Measurements from ENCODE around the gene COMMD9. TPM values are rescaled to one million over a fixed set of nuclear protein-coding genes. Genes with fewer than 3 reads are reported as not detected.

COMMD9 gene
- total RNA-seq, 1 donor from 2014 or later: 52.5 TPM

DNA sequence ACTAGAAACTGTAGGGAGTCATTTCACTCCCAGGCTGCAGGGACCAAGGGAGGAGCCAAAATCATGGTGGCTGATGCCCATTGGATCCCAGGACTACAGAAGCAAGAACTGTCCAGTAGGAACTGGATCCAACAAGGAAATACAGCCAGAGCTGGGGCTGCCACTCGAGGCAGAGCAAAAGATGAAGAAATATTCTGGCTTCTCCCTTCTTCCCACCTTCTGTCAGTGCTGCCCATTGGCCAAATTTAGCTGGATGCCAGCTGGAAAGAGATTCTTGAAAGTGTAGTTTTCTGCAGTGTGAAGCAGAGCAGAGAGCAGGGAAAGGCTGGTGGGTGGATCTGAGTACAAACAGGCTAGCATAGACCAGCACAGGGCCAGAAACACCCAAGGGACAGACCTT, 45.6 kb downstream of the COMMD9 start:
- no peak overlapping the region for H3K27ac Mint-ChIP-seq (ENCODE audit: unreplicated experiment)
- peaks cover 1% of the 10 kb centered on the region for H3K36me3 Mint-ChIP-seq (ENCODE audit: low read depth)
- peaks cover 6% of the 10 kb centered on the region for H3K27me3 Mint-ChIP-seq (ENCODE audit: low read depth)
- TF ChIP-seq, protein P1, sequence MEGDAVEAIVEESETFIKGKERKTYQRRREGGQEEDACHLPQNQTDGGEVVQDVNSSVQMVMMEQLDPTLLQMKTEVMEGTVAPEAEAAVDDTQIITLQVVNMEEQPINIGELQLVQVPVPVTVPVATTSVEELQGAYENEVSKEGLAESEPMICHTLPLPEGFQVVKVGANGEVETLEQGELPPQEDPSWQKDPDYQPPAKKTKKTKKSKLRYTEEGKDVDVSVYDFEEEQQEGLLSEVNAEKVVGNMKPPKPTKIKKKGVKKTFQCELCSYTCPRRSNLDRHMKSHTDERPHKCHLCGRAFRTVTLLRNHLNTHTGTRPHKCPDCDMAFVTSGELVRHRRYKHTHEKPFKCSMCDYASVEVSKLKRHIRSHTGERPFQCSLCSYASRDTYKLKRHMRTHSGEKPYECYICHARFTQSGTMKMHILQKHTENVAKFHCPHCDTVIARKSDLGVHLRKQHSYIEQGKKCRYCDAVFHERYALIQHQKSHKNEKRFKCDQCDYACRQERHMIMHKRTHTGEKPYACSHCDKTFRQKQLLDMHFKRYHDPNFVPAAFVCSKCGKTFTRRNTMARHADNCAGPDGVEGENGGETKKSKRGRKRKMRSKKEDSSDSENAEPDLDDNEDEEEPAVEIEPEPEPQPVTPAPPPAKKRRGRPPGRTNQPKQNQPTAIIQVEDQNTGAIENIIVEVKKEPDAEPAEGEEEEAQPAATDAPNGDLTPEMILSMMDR (IDR thresholded peaks at IDR 0.05): no peak
- H3K4me1 Mint-ChIP-seq (ENCODE audit: low read depth): peaks cover 1% of the 10 kb centered on the region
- no peak for DNase-seq (ENCODE audit: low spot score)
- H3K4me3 Mint-ChIP-seq (ENCODE audit: unreplicated experiment): no peak overlapping the region
- H3K9me3 Mint-ChIP-seq (ENCODE audit: low read depth): peaks cover 4% of the 10 kb centered on the region

DNA sequence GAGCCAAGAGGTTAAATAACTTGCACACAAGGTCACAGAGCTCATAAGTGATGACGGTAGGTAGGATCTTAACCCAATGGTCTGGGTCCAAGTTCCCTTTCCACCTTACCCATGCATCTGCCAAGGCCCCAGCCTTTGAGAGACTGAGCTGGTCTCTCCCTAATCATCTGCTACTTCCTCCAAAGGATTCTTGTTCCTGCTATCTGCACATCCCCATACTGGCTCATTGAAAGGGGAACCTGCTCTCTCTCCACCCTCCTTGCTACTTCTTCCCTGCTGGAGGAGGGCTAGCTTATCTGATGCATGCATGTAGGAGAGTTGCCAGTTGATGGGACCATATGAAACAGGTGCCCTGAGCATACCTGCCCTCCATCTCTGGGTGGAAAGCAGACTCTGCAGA, 47.7 kb downstream of the COMMD9 start:
- TF ChIP-seq, protein P1 (IDR thresholded peaks at IDR 0.05): no peak
- H3K4me1 Mint-ChIP-seq (ENCODE audit: low read depth): no peaks in the 10 kb centered on the region
- H3K27ac Mint-ChIP-seq (ENCODE audit: unreplicated experiment): no peak overlapping the region
- peaks cover 4% of the 10 kb centered on the region for H3K9me3 Mint-ChIP-seq (ENCODE audit: low read depth)
- DNase-seq (ENCODE audit: low spot score): no peak
- peaks cover 1% of the 10 kb centered on the region for H3K36me3 Mint-ChIP-seq (ENCODE audit: low read depth)
- no peak overlapping the region for H3K4me3 Mint-ChIP-seq (ENCODE audit: unreplicated experiment)
- no peaks in the 10 kb centered on the region for H3K27me3 Mint-ChIP-seq (ENCODE audit: low read depth)

DNA sequence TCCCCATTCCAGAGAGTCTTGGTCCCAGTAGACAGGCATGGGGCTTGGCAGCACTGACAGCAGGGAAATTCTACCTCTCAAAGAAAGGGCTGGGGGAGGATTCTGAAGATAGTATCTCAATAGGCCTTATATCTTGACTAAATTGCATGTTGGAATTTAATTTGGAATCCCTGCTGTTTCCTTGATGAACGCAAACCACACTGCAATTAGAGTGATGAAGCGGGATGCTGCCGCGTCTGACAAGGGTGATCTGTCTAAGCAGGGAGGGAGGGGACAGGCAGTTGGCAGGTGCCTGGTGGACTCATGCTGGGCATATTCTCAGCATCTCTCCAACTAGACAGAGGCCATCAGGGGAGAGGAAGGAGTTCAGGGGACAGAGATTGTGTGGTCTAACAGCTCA, 48.4 kb downstream of the COMMD9 start:
- Mint-ChIP-seq H3K27ac (ENCODE audit: unreplicated experiment) (no peak overlapping the region), H3K36me3 (ENCODE audit: low read depth) (peaks cover 1% of the 10 kb centered on the region), H3K9me3 (ENCODE audit: low read depth) (peaks cover 4% of the 10 kb centered on the region), H3K4me3 (ENCODE audit: unreplicated experiment) (no peak overlapping the region), H3K4me1 (ENCODE audit: low read depth) (peaks cover under 1% of the 10 kb centered on the region), H3K27me3 (ENCODE audit: low read depth) (no peaks in the 10 kb centered on the region)
- TF ChIP-seq, protein P1 (IDR thresholded peaks at IDR 0.05): no peak
- no peak for DNase-seq (ENCODE audit: low spot score)

DNA sequence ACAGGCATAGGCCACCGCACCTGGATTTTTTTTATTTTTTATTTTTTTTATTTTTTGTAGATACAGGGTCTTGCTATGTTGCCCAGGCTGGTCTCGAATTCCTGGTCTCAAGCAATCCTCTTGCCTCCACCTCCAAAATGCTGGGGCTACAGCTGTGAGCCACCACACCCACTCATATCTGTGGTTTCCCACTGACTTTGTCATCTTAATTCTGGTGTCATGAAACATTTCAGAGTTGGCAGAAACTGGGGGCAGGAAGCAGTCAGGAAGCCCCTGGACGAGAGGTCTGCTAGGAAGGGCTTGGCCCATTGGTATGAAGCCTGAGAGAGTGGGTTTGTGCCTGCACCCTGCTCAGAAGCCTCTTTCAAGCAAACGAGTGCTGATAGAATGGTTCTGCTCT, 49.1 kb downstream of the COMMD9 start:
- Mint-ChIP-seq H3K27ac (ENCODE audit: unreplicated experiment) (no peak overlapping the region), H3K9me3 (ENCODE audit: low read depth) (peaks cover 4% of the 10 kb centered on the region), H3K36me3 (ENCODE audit: low read depth) (peaks cover 1% of the 10 kb centered on the region), H3K27me3 (ENCODE audit: low read depth) (no peaks in the 10 kb centered on the region), H3K4me1 (ENCODE audit: low read depth) (peaks cover 5% of the 10 kb centered on the region), H3K4me3 (ENCODE audit: unreplicated experiment) (no peak overlapping the region)
- TF ChIP-seq, protein P1 (IDR thresholded peaks at IDR 0.05): no peak
- no peak for DNase-seq (ENCODE audit: low spot score)

DNA sequence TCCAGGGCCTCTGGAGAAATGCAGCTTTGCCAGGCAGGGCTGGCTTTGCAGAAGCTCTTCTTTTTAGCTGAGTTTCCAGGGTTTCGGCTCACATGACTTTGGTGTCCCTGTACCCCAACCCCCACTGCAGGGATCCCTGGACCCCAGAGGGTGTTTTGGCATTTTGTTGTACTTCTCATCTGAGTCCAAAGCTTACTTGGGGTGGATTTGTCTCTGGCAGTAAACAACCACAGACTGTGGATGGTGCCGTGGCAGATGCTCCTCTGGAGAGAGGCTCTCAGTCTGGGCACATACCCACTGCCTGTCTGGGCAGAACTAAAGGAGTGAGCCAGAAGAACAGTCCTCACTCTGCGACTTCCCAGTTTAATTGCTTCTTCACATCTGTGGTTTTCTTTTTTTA, 49.6 kb downstream of the COMMD9 start:
- no peaks in the 10 kb centered on the region for H3K27me3 Mint-ChIP-seq (ENCODE audit: low read depth)
- TF ChIP-seq, protein P1 (IDR thresholded peaks at IDR 0.05): no peak
- no peak overlapping the region for H3K27ac Mint-ChIP-seq (ENCODE audit: unreplicated experiment)
- no peaks in the 10 kb centered on the region for H3K36me3 Mint-ChIP-seq (ENCODE audit: low read depth)
- no peaks in the 10 kb centered on the region for H3K9me3 Mint-ChIP-seq (ENCODE audit: low read depth)
- DNase-seq (ENCODE audit: low spot score): no peak
- H3K4me1 Mint-ChIP-seq (ENCODE audit: low read depth): peaks cover 5% of the 10 kb centered on the region
- H3K4me3 Mint-ChIP-seq (ENCODE audit: unreplicated experiment): no peak overlapping the region

Measured in chondrocyte (in vitro differentiated cells).